Activated CD8-positive, alpha-beta T cell treated with anti-CD3 and anti-CD28 coated beads, Interleukin-2, amount 10 ng/mL, durations not matched to agents 7 days and 5 days (primary cell): Measurements from ENCODE around the gene ITPA. TPM values are rescaled to one million over a fixed set of nuclear protein-coding genes. Genes with fewer than 3 reads are reported as not detected.

Experiments
- ATAC-seq: fragments of 150-1000 bp; cut with Tn5 transposase; one replicate; pipeline ENCODE4 v1.10.0; 2021; ENCODE audit warnings: moderate library complexity
- CTCF ChIA-PET: fragments of 350-600 bp; sonication (Branson Sonifier 250); formaldehyde crosslinking; loops from one replicate; lab custom pipeline; 2021; ENCODE audit warnings: antibody characterized with exemption; lab: Charles Lee
- POLR2A ChIA-PET: fragments of 350-600 bp; sonication (Branson Sonifier 250); formaldehyde crosslinking; loops from one replicate; lab custom pipeline; 2021; ENCODE audit warnings: antibody characterized with exemption; lab: Charles Lee
- DNase-seq: peaks from one replicate; pipeline ENCODE4 v3.0.0-alpha.2; 2020
- H3K27ac Mint-ChIP-seq: one replicate; pipeline ENCODE4 v1.8.0; 2021; ENCODE audit warnings: mild to moderate bottlenecking, mixed read lengths
- H3K27me3 Mint-ChIP-seq: one replicate; pipeline ENCODE4 v1.8.0; 2021; ENCODE audit warnings: low read depth, mixed read lengths
- H3K36me3 Mint-ChIP-seq: one replicate; pipeline ENCODE4 v1.8.0; 2021; ENCODE audit warnings: low read depth, mixed read lengths
- H3K4me1 Mint-ChIP-seq: one replicate; pipeline ENCODE4 v1.8.0; 2021; ENCODE audit warnings: low read depth, mixed read lengths
- H3K4me3 Mint-ChIP-seq: one replicate; pipeline ENCODE4 v1.8.0; 2021; ENCODE audit warnings: mild to moderate bottlenecking, mixed read lengths
- H3K9me3 Mint-ChIP-seq: one replicate; pipeline ENCODE4 v1.8.0; 2022; ENCODE audit warnings: mixed read lengths; ENCODE audit not compliant: insufficient read depth
- total RNA-seq, 2 experiments: library from RNA; stranded (reverse); gene quantifications; one replicate each; pipeline ENCODE4 v1.2.3, GENCODE V29; 2021

ITPA gene
- total RNA-seq, 2 experiments from 2014 or later = 53.2 to 60.7 TPM

GRCh38 chr20:3224681-3225421 is 15.6 kb downstream of the ITPA start:
- POLR2A ChIA-PET = no interaction called here

GRCh38 chr20:3226093-3226492 is 16.8 kb downstream of the ITPA start:
- Mint-ChIP-seq H3K4me1 (peaks cover 16% of the 10 kb centered on the region), H3K27me3 (no peaks in the 10 kb centered on the region), H3K9me3 (no peaks in the 10 kb centered on the region), H3K4me3 (no peak overlapping the region), H3K36me3 (peaks cover 15% of the 10 kb centered on the region), H3K27ac (no peak overlapping the region)
- POLR2A ChIA-PET = no interaction called here
- CTCF ChIA-PET = no interaction called here
- ATAC-seq (no peak), DNase-seq (no peak)

More at GRCh38 chr20:3224681-3225421, 15.6 kb downstream of the ITPA start:
- H3K9me3 Mint-ChIP-seq = no peaks in the 10 kb centered on the region
- CTCF ChIA-PET = no interaction called here
- H3K4me3 Mint-ChIP-seq = no peak overlapping the region
- ATAC-seq (no peak), DNase-seq (no peak)
- H3K36me3 Mint-ChIP-seq = peaks cover 26% of the 10 kb centered on the region
- H3K4me1 Mint-ChIP-seq = peaks cover 18% of the 10 kb centered on the region
- no peaks in the 10 kb centered on the region for H3K27me3 Mint-ChIP-seq
- H3K27ac Mint-ChIP-seq = no peak overlapping the region

GRCh38 chr20:3226864-3227263 is 17.6 kb downstream of the ITPA start:
- H3K36me3 Mint-ChIP-seq = peaks cover 7% of the 10 kb centered on the region
- ATAC-seq = no peak
- ChIA-PET POLR2A (no interaction called here), CTCF (no interaction called here)
- no peak for DNase-seq
- no peaks in the 10 kb centered on the region for H3K27me3 Mint-ChIP-seq
- H3K9me3 Mint-ChIP-seq = no peaks in the 10 kb centered on the region
- H3K4me1 Mint-ChIP-seq = peaks cover 16% of the 10 kb centered on the region
- H3K27ac Mint-ChIP-seq = no peak overlapping the region
- no peak overlapping the region for H3K4me3 Mint-ChIP-seq

DNA sequence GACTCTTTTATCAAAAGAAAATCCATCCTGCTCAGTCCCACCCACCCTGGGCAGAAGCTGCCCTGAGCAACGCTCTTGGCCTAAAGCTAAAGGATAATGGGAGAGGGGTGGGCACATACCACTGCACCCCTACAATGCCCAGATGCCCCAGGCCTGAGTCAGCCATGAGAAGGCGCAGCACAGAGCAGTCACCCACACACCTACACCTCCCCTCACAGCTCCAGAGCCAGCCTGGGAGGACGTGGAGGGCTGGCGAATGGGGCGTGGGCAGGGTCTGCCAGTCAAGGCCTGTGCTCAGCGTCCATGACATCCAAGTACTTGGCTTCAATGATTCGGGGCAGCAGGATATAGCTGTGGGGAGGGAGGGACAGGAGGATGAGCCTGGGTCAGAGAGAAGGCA is 18.2 kb downstream of the ITPA start:
- no peak overlapping the region for H3K4me3 Mint-ChIP-seq
- peaks cover 7% of the 10 kb centered on the region for H3K36me3 Mint-ChIP-seq
- peaks cover 12% of the 10 kb centered on the region for H3K4me1 Mint-ChIP-seq
- H3K27me3 Mint-ChIP-seq = no peaks in the 10 kb centered on the region
- ChIA-PET POLR2A (no interaction called here), CTCF (interaction anchor here (0.7 kb wide), 1 partner anchor 19 kb away, joined by 3 read pairs; no protein-coding TSS in a partner anchor)
- DNase-seq (no peak), ATAC-seq (no peak)
- no peak overlapping the region for H3K27ac Mint-ChIP-seq
- no peaks in the 10 kb centered on the region for H3K9me3 Mint-ChIP-seq

GRCh38 chr20:3227936-3228749 is 18.8 kb downstream of the ITPA start:
- CTCF ChIA-PET = interaction anchor here (0.7 kb wide), 1 partner anchor 19 kb away, joined by 3 read pairs; no protein-coding TSS in a partner anchor
- peaks cover 5% of the 10 kb centered on the region for H3K4me1 Mint-ChIP-seq
- DNase-seq (no peak), ATAC-seq (no peak)
- H3K27me3 Mint-ChIP-seq = no peaks in the 10 kb centered on the region
- H3K9me3 Mint-ChIP-seq = no peaks in the 10 kb centered on the region
- peaks cover 6% of the 10 kb centered on the region for H3K36me3 Mint-ChIP-seq
- H3K27ac Mint-ChIP-seq = no peak overlapping the region
- no peak overlapping the region for H3K4me3 Mint-ChIP-seq
- POLR2A ChIA-PET = no interaction called here

- Mint-ChIP-seq H3K4me3 (no peak overlapping the region), H3K4me1 (no peaks in the 10 kb centered on the region), H3K27ac (no peak overlapping the region), H3K9me3 (no peaks in the 10 kb centered on the region), H3K27me3 (no peaks in the 10 kb centered on the region), H3K36me3 (peaks cover 3% of the 10 kb centered on the region)
- ChIA-PET CTCF (no interaction called here), POLR2A (no interaction called here)
- ATAC-seq (no peak), DNase-seq (no peak)
Observed at GRCh38 chr20:3228750-3229032, 19.4 kb downstream of the ITPA start.

GRCh38 chr20:3229158-3229557 is 19.9 kb downstream of the ITPA start:
- ChIA-PET POLR2A (no interaction called here), CTCF (no interaction called here)
- ATAC-seq (no peak), DNase-seq (no peak)
- Mint-ChIP-seq H3K4me1 (no peaks in the 10 kb centered on the region), H3K9me3 (no peaks in the 10 kb centered on the region), H3K4me3 (no peak overlapping the region), H3K27me3 (no peaks in the 10 kb centered on the region), H3K36me3 (no peaks in the 10 kb centered on the region), H3K27ac (no peak overlapping the region)

DNA sequence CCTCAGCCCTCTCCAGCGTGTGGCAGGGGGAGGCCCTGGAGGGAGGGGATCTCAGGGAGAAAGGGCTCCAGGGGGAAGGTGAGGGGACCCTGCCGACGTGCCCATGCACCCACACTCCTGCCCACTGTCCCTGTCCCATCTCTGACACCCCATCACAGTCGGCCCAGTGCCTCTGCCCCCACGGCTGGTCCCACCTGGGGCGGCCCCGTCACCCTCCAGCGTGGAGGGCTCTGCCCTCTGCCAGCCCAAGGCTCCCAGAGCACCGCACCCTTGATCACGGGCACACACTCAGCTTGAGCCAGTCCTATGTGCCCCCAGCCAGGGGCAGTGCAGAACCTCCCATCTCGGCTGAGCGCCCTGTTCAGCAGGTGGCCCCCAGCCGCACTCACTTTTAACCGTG is 20.5 kb downstream of the ITPA start:
- Mint-ChIP-seq H3K9me3 (no peaks in the 10 kb centered on the region), H3K4me3 (no peak overlapping the region), H3K27ac (no peak overlapping the region), H3K36me3 (no peaks in the 10 kb centered on the region), H3K27me3 (no peaks in the 10 kb centered on the region), H3K4me1 (no peaks in the 10 kb centered on the region)
- no peak for ATAC-seq
- no peak for DNase-seq
- ChIA-PET CTCF (no interaction called here), POLR2A (no interaction called here)

DNA sequence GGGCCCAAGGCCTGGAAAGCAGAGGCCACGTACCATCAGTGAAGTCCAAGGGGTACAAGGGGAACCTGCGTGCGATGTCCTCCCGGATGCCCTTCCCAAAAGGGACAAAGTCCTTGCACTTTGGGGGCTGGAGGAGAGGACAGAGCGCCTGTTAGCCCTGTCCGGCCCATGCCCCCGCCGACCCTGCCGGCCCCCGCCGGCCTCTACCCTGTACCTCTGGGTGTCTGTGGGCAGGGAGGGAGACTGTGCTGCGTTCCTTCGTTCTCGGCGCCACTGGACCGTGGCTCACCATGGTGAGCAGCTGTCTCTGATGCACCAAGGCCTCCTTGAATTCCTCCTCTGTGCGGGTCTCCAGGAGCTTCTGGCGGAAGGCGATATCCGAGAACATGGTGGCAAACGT is 21.8 kb downstream of the ITPA start:
- ATAC-seq (no peak), DNase-seq (no peak)
- CTCF ChIA-PET = no interaction called here
- no peaks in the 10 kb centered on the region for H3K4me1 Mint-ChIP-seq
- H3K36me3 Mint-ChIP-seq = no peaks in the 10 kb centered on the region
- no peaks in the 10 kb centered on the region for H3K27me3 Mint-ChIP-seq
- H3K9me3 Mint-ChIP-seq = no peaks in the 10 kb centered on the region
- no peak overlapping the region for H3K27ac Mint-ChIP-seq
- H3K4me3 Mint-ChIP-seq = no peak overlapping the region
- POLR2A ChIA-PET = no interaction called here

- H3K27ac Mint-ChIP-seq = no peak overlapping the region
- no peaks in the 10 kb centered on the region for H3K4me1 Mint-ChIP-seq
- no peaks in the 10 kb centered on the region for H3K9me3 Mint-ChIP-seq
- DNase-seq (no peak), ATAC-seq (no peak)
- H3K27me3 Mint-ChIP-seq = peaks cover 8% of the 10 kb centered on the region
- no peaks in the 10 kb centered on the region for H3K36me3 Mint-ChIP-seq
- no peak overlapping the region for H3K4me3 Mint-ChIP-seq
- ChIA-PET POLR2A (interaction anchor here (1.2 kb wide), 1 partner anchor 9 kb away, joined by 4 read pairs; no protein-coding TSS in a partner anchor), CTCF (interaction anchor here (0.8 kb wide), 1 partner anchor 13 kb away, joined by 4 read pairs; no protein-coding TSS in a partner anchor)
Observed at GRCh38 chr20:3231889-3232588, 22.7 kb downstream of the ITPA start.

DNA sequence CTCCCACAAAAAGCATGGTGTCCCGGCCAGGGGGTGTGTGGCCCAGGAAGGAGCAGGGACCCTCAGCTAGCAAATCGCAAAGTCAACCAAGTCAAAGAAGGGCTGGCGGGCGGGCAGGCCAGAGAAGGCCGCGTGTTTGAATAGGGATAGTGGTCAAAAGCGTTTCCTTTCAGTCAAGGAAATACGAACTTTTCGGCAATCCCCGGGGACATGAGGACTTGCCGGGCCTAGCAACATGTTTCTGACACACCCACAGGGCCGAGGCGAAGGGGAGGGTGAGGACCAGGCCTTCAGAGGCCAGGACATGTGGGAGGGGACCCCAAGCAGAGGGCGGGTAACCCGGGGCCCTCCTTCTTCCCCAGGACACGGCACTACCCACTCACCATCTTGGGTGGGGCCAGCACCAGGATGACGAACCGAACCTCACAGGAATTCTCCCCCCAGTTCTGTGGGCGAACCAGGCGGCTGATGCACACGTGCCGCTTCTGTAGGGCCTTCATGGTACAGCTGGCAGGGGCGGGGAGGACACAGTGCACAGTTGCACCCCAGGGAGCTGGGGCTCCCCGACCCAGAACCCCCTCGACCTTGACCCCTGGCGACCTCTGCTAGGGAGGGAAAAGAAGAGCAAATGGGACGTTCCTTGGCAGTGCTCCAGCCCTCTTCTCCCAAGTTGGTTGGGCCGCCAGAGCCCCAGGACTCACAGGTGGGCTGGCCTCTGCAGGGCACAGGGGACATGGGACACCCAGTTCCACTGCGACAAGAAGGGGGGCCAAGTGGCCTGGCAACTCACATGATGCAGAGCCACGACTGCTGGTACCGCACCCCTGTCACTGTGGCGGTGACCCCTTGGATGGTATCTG is 24.1 kb downstream of the ITPA start:
- ChIA-PET CTCF (no interaction called here), POLR2A (interaction anchor here (1.2 kb wide), 1 partner anchor 10 kb away, joined by 4 read pairs; no protein-coding TSS in a partner anchor)
- no peaks in the 10 kb centered on the region for H3K36me3 Mint-ChIP-seq
- H3K27me3 Mint-ChIP-seq = peaks cover 18% of the 10 kb centered on the region
- no peak overlapping the region for H3K27ac Mint-ChIP-seq
- no peaks in the 10 kb centered on the region for H3K9me3 Mint-ChIP-seq
- H3K4me1 Mint-ChIP-seq = no peaks in the 10 kb centered on the region
- DNase-seq (no peak), ATAC-seq (no peak)
- H3K4me3 Mint-ChIP-seq = no peak overlapping the region
